Natural killer cell (primary cell): ENCODE data around the gene NIT1. TPM values are rescaled to one million over a fixed set of nuclear protein-coding genes. Genes with fewer than 3 reads are reported as not detected.

Source experiments
- ATAC-seq, 3 donors: fragments of 150-1000 bp in 2 of 3; fragments of 200-7000 bp in 1 of 3; cut with Tn5 transposase; 1 replicate in 1 of 3; 2 replicates in 2 of 3; pipeline ENCODE4 v1.10.0; 2021; ENCODE audit warnings: mild to moderate bottlenecking in 2 of 3, moderate library complexity in 2 of 3
- DNase-seq, 2 donors: peaks; one replicate each; pipeline versions ENCODE4 v3.0.0 to v3.0.0-alpha.2; 2013 to 2021; ENCODE audit warnings: mixed read lengths in 1 of 2
- H3K27ac ChIP-seq: one replicate; pipeline ENCODE4 v1.5.1; 2013; ENCODE audit warnings: mild to moderate bottlenecking, low read length
- H3K27me3 ChIP-seq: one replicate; pipeline ENCODE4 v1.6.1; 2013; ENCODE audit warnings: low read length; ENCODE audit not compliant: control insufficient read depth, insufficient read depth
- H3K36me3 ChIP-seq: one replicate; pipeline ENCODE4 v1.6.1; 2013; ENCODE audit warnings: low read length; ENCODE audit not compliant: control insufficient read depth, insufficient read depth
- H3K4me1 ChIP-seq: one replicate; pipeline ENCODE4 v1.6.1; 2013; ENCODE audit warnings: low read length; ENCODE audit not compliant: control insufficient read depth, insufficient read depth
- H3K4me3 ChIP-seq: one replicate; pipeline ENCODE4 v1.5.1; 2013; ENCODE audit warnings: low read length
- H3K9me3 ChIP-seq: one replicate; pipeline ENCODE4 v1.6.1; 2013; ENCODE audit warnings: low read length; ENCODE audit not compliant: control insufficient read depth, insufficient read depth
- H3K27ac Mint-ChIP-seq, 2 donors: one replicate each; pipeline ENCODE4 v1.8.0; 2022; ENCODE audit warnings: mild to moderate bottlenecking in 2 of 2, mixed read lengths in 2 of 2, moderate library complexity in 1 of 2
- H3K27me3 Mint-ChIP-seq, 2 donors: one replicate each; pipeline ENCODE4 v1.8.0; 2022; ENCODE audit warnings: low read depth in 2 of 2, mixed read lengths in 2 of 2
- H3K36me3 Mint-ChIP-seq: one replicate; pipeline ENCODE4 v1.8.0; 2022; ENCODE audit warnings: mixed read lengths
- H3K4me1 Mint-ChIP-seq, 2 donors: one replicate each; pipeline ENCODE4 v1.8.0; 2022; ENCODE audit warnings: mixed read lengths in 2 of 2
- H3K4me3 Mint-ChIP-seq: one replicate; pipeline ENCODE4 v1.8.0; 2022; ENCODE audit warnings: mild to moderate bottlenecking, moderate library complexity, mixed read lengths
- H3K9me3 Mint-ChIP-seq, 2 donors: one replicate each; pipeline ENCODE4 v1.8.0; 2022; ENCODE audit warnings: mixed read lengths in 2 of 2
- WGBS: methylation state at CpG from one replicate; pipeline ENCODE4 v1.1.7; 2013; ENCODE audit warnings: missing lambda C conversion rate; ENCODE audit not compliant: insufficient coverage; 5-methylcytosine and 5-hydroxymethylcytosine counted together
- intact Hi-C: fragments of 100-400 bp; cut with micrococcal nuclease; formaldehyde crosslinking; loops from one replicate; pipeline ENCODE4 v1.14.2; 2022
- total RNA-seq, 4 donors: library from RNA; stranded (reverse); fragments of 120-200 nt in 1 of 4; gene quantifications; one replicate each; pipeline versions ENCODE4 v1.2.3 to v1.2.4, GENCODE V29; 2013 to 2022
- TF ChIP-seq, protein P1 (sequence below): fragments of 200-600 bp; IDR thresholded peaks from one replicate; pipeline ENCODE4 v1.8.0; 2022; ENCODE audit warnings: antibody characterized with exemption

Gene NIT1
- total RNA-seq, 3 donors from 2014 or later (not counting 1 experiment from before 2014, with no cell fraction given): 26.5 to 31.7 (median 31.6) TPM

DNA sequence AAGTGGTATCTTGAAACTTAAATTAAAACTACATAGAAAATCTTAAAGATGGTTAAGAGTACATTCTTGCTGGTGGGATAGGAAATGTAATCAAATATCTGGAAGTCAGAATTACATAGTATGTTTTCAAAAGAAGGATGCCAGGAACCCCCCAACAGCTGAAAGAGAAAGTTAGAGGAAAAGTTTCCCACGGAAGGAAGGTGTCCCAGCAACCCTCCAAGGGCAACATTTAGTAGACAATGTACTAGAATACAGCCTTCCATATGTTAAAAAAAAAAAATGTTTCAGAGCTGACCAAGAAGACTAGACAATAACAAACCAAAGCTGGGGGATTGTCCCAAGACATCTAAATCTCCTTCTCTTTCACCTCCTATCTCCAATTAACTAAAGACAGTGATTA is 12.4 kb downstream of the NIT1 start:
- Mint-ChIP-seq H3K4me3 (no peak overlapping the region), H3K4me1 (peaks cover 33 to 50% of the 10 kb centered on the region in 2 donors), H3K27ac (no peak overlapping the region), H3K36me3 (peaks cover 8% of the 10 kb centered on the region), H3K9me3 (no peaks in the 10 kb centered on the region), H3K27me3 (no peaks in the 10 kb centered on the region)
- Histone ChIP-seq H3K4me1 (peaks cover 21% of the 10 kb centered on the region), H3K27me3 (no peaks in the 10 kb centered on the region), H3K4me3 (no peak overlapping the region), H3K9me3 (no peaks in the 10 kb centered on the region), H3K27ac (no peak overlapping the region), H3K36me3 (peaks cover 16% of the 10 kb centered on the region)
- intact Hi-C loops: no loop called here
- DNase-seq (no peak), ATAC-seq (no peak)
- TF ChIP-seq, protein P1, sequence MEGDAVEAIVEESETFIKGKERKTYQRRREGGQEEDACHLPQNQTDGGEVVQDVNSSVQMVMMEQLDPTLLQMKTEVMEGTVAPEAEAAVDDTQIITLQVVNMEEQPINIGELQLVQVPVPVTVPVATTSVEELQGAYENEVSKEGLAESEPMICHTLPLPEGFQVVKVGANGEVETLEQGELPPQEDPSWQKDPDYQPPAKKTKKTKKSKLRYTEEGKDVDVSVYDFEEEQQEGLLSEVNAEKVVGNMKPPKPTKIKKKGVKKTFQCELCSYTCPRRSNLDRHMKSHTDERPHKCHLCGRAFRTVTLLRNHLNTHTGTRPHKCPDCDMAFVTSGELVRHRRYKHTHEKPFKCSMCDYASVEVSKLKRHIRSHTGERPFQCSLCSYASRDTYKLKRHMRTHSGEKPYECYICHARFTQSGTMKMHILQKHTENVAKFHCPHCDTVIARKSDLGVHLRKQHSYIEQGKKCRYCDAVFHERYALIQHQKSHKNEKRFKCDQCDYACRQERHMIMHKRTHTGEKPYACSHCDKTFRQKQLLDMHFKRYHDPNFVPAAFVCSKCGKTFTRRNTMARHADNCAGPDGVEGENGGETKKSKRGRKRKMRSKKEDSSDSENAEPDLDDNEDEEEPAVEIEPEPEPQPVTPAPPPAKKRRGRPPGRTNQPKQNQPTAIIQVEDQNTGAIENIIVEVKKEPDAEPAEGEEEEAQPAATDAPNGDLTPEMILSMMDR: no peak
- WGBS: 100% methylated on average over 1 of the region's 1 CpG

DNA sequence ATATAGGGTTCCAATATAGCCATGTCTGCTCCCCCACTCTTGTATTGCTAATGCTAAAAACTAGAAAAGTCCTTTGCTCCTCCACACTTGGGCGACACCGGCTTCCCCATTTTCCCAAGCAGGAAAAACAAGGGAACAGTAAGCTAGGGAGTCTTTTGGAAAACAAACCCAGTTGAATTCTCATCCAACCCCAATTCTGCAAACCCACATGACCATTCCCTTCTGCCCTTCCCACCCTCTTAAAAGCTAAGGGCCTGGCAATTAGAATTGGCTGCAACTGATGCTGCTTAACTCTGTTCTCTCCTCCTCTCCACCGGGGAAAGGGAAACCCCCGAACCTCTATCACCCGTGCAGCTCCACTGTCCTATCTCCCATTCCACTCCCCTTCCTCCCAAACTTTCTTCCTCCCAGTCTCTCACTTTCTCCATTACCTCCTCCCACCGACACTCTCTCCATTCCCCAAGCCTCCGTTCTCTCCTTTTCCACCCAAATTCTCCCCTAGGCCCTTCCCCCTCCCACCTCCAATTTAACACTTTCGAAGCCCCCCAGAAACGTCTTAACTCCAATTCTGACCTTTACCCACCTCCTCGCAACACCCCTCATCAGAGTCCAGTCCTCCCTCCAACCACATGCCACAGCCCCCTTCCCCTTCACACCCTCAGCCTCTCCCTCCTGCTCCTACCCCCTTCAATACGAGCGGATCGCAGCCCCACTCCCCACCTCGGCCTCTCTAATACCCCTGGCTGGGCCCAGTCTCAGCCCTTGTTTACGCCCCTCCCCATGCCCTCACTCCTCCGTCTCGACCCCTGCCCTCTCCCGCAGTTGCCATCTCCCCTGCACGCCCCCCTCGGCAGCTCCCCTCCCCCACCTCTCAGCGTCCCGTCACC is 13.9 kb downstream of the NIT1 start:
- H3K9me3 Mint-ChIP-seq: no peaks in the 10 kb centered on the region
- H3K4me3 ChIP-seq: peak overlapping the region; percentile 77
- H3K4me3 Mint-ChIP-seq: no peak overlapping the region
- peaks cover 13% of the 10 kb centered on the region for H3K36me3 ChIP-seq
- H3K4me1 ChIP-seq: peaks cover 21% of the 10 kb centered on the region
- peak overlapping the region; percentile 81 for H3K27ac ChIP-seq
- peak; percentile 25 to 62 for DNase-seq
- no peaks in the 10 kb centered on the region for H3K27me3 Mint-ChIP-seq
- H3K27me3 ChIP-seq: no peaks in the 10 kb centered on the region
- peaks cover 30 to 49% of the 10 kb centered on the region in 2 donors for H3K4me1 Mint-ChIP-seq
- intact Hi-C loops: loop anchor here (1.0 kb wide), 2 partner anchors 14 to 35 kb away; partner anchors contain the start of gene PPOX
- TF ChIP-seq, protein P1: no peak
- no peak overlapping the region for H3K27ac Mint-ChIP-seq
- ATAC-seq: no peak
- WGBS: 8% methylated on average over 22 of the region's 22 CpGs
- peaks cover 5% of the 10 kb centered on the region for H3K36me3 Mint-ChIP-seq
- no peaks in the 10 kb centered on the region for H3K9me3 ChIP-seq

DNA sequence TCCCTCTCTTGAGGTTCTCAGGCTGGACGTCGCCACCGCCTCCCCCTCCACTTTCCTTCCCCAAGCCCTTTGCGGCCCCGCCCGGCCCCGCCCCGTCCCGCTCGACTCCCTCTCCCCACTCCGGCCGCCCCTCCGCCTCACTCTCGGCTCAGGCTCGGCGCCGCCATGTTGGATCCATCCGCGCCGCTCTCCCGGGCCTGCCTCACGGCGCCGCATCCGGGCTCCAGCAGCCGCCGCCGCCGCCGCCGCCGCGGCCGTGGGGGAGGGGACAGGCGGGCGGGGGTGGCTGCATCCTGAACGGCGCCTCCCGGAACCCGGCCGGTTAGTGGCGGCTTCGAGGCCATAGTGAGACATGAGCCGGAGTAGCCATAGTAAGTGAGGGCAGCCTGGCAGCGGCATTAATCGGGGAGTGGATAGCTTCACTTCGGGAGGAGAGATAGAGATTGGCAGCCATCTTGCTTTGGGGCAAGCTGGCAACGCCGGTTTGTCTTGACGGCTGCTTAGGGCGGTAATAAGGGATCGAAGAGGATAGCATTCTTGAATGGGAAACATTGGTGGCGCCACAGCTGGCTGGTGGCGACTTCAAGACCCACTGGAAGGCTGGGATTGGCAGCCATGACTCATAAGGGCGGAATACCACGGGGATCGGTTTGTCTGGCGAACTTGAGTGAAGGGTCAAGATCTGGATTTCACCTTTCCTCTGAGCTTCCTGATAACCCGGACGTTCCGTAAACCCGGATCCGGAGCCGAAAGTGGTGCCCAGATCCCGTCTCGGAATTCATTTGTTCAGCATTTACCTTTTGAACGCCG is 14.7 kb downstream of the NIT1 start, which contains the start of gene DEDD:
DEDD (minus strand) TSS at position 258 of the 810 bp plus-strand sequence. CDS start 8,205 bp downstream, outside the sequence.
- intact Hi-C loops: loop anchor here (1.0 kb wide), 3 partner anchors 15 to 34 kb away; partner anchors contain the start of genes PPOX and UFC1
- Histone ChIP-seq H3K27me3 (no peaks in the 10 kb centered on the region), H3K4me3 (peak within 1 kb of the TSS; percentile 77), H3K27ac (peak within 1 kb of the TSS; percentile 81), H3K4me1 (peaks cover 21% of the 10 kb centered on the region), H3K9me3 (no peaks in the 10 kb centered on the region), H3K36me3 (peaks cover 7% of the 10 kb centered on the region)
- ATAC-seq (peak; percentile 92 to 97 (median 95)), DNase-seq (peak; percentile 81 to 95)
- no peaks in the 10 kb centered on the region for H3K9me3 Mint-ChIP-seq
- no peaks in the 10 kb centered on the region for H3K36me3 Mint-ChIP-seq
- TF ChIP-seq, protein P1: no peak
- H3K4me1 Mint-ChIP-seq: peaks cover 21 to 43% of the 10 kb centered on the region in 2 donors
- no peak within 1 kb of the TSS for H3K27ac Mint-ChIP-seq
- no peaks in the 10 kb centered on the region for H3K27me3 Mint-ChIP-seq
- under 1% methylated on average over 62 of the region's 68 CpGs for WGBS
- H3K4me3 Mint-ChIP-seq: no peak within 1 kb of the TSS
